ENCODE measurements around the gene KCNC1. TPM values are rescaled to one million over a fixed set of nuclear protein-coding genes. Genes with fewer than 3 reads are reported as not detected.

The KCNC1 gene
- total RNA-seq, 4 donors from 2014 or later = not detected

GRCh38 chr11:17707830-17708229, 26.8 kb upstream of the KCNC1 start:
- Histone ChIP-seq H3K36me3 (no peaks in the 10 kb centered on the region), H3K4me3 (no peak overlapping the region), H3K27ac (no peak overlapping the region), H3K4me1 (no peaks in the 10 kb centered on the region), H3K9me3 (peaks cover 0 to 8% (median 0%) of the 10 kb centered on the region in 4 donors), H3K27me3 (peaks cover 0 to 11% of the 10 kb centered on the region in 2 donors)
- TF ChIP-seq EP300 (IDR thresholded peaks at IDR 0.05) (no peak), POLR2A (IDR thresholded peaks at IDR 0.05) (no peak), CTCF (IDR thresholded peaks at IDR 0.05) (no peak)
- 46 to 52% methylated on average over 4 of the region's 4 CpGs for WGBS, 2 donors
- DNase-seq (ENCODE audit: low spot score in 2 of 2) = no peak

- Histone ChIP-seq H3K9me3 (no peaks in the 10 kb centered on the region), H3K4me1 (no peaks in the 10 kb centered on the region), H3K27ac (no peak overlapping the region), H3K36me3 (no peaks in the 10 kb centered on the region), H3K27me3 (peaks cover 0 to 36% of the 10 kb centered on the region in 2 donors), H3K4me3 (no peak overlapping the region)
- no peak for DNase-seq (ENCODE audit: low spot score in 2 of 2)
- WGBS, 2 donors = 17 to 24% methylated on average over 4 of the region's 4 CpGs
- no peak for TF ChIP-seq EP300 (IDR thresholded peaks at IDR 0.05)
- no peak for TF ChIP-seq POLR2A (IDR thresholded peaks at IDR 0.05)
- no peak for TF ChIP-seq CTCF (IDR thresholded peaks at IDR 0.05)
These were observed 22.7 kb upstream of the KCNC1 start for GRCh38 chr11:17711836-17712235.

GRCh38 chr11:17713851-17714250, 20.7 kb upstream of the KCNC1 start:
- no peak for DNase-seq (ENCODE audit: low spot score in 2 of 2)
- no peak for TF ChIP-seq CTCF (IDR thresholded peaks at IDR 0.05)
- TF ChIP-seq EP300 (IDR thresholded peaks at IDR 0.05) = no peak
- no peak for TF ChIP-seq POLR2A (IDR thresholded peaks at IDR 0.05)
- peaks cover 0 to 3% (median 0%) of the 10 kb centered on the region in 4 donors for H3K4me1 ChIP-seq
- no peaks in the 10 kb centered on the region for H3K9me3 ChIP-seq
- H3K27ac ChIP-seq = no peak overlapping the region
- no peaks in the 10 kb centered on the region for H3K36me3 ChIP-seq
- peaks cover 0 to 51% of the 10 kb centered on the region in 2 donors for H3K27me3 ChIP-seq
- H3K4me3 ChIP-seq = no peak overlapping the region
- WGBS, 2 donors = 0% methylated on average over 1 of the region's 1 CpG; no CpG with 5 or more reads in 1 of the 2 donors

GRCh38 chr11:17714356-17714854, 20.2 kb upstream of the KCNC1 start:
- H3K9me3 ChIP-seq = no peaks in the 10 kb centered on the region
- peaks cover 0 to 57% of the 10 kb centered on the region in 2 donors for H3K27me3 ChIP-seq
- no peak for TF ChIP-seq POLR2A (IDR thresholded peaks at IDR 0.05)
- no peak for TF ChIP-seq EP300 (IDR thresholded peaks at IDR 0.05)
- no peak for TF ChIP-seq CTCF (IDR thresholded peaks at IDR 0.05)
- no peak for DNase-seq (ENCODE audit: low spot score in 2 of 2)
- no peaks in the 10 kb centered on the region for H3K36me3 ChIP-seq
- H3K4me3 ChIP-seq = no peak overlapping the region
- H3K4me1 ChIP-seq = peaks cover 0 to 9% (median 0%) of the 10 kb centered on the region in 4 donors
- H3K27ac ChIP-seq = no peak overlapping the region
- 38% methylated on average over 5 to 8 of the region's 8 CpGs for WGBS, 2 donors

GRCh38 chr11:17714870-17715269, 19.7 kb upstream of the KCNC1 start:
- no peak for DNase-seq (ENCODE audit: low spot score in 2 of 2)
- TF ChIP-seq EP300 (IDR thresholded peaks at IDR 0.05) = no peak
- TF ChIP-seq CTCF (IDR thresholded peaks at IDR 0.05) = no peak
- no peak for TF ChIP-seq POLR2A (IDR thresholded peaks at IDR 0.05)
- H3K4me1 ChIP-seq = peaks cover 0 to 13% (median 0%) of the 10 kb centered on the region in 4 donors
- H3K36me3 ChIP-seq = no peaks in the 10 kb centered on the region
- WGBS, 2 donors = 78 to 79% methylated on average over 4 of the region's 4 CpGs
- H3K27ac ChIP-seq = no peak overlapping the region
- H3K9me3 ChIP-seq = no peaks in the 10 kb centered on the region
- H3K27me3 ChIP-seq = peaks cover 0 to 57% of the 10 kb centered on the region in 2 donors
- no peak overlapping the region for H3K4me3 ChIP-seq

All from tibial nerve (tissue), 4 donors.